Prostate gland (tissue), 2 donors: Measurements from ENCODE around the gene CLCNKB. TPM values are rescaled to one million over a fixed set of nuclear protein-coding genes. Genes with fewer than 3 reads are reported as not detected.

Source experiments
- DNase-seq: peaks from one replicate; pipeline ENCODE4 v3.0.0-alpha.2; 2019; ENCODE audit warnings: low spot score
- H3K27ac ChIP-seq, 2 donors: fragments of 200-600 bp; sonication (generic); 2 replicates each; pipeline ENCODE4 v1.5.1; 2017 to 2019
- H3K27me3 ChIP-seq: fragments of 200-600 bp; sonication (generic); replicated peaks from 2 replicates; pipeline ENCODE4 v1.5.1; 2019; ENCODE audit not compliant: insufficient read depth
- H3K36me3 ChIP-seq, 2 donors: fragments of 200-600 bp; sonication (generic); 1 replicate in 1 of 2; 2 replicates in 1 of 2; pipeline versions ENCODE4 v1.5.1 to v1.8.1; 2017 to 2019
- H3K4me1 ChIP-seq: fragments of 200-600 bp; sonication (generic); replicated peaks from 2 replicates; pipeline ENCODE4 v1.5.1; 2019
- H3K4me3 ChIP-seq, 2 donors: fragments of 200-600 bp; sonication (generic); 2 replicates each; pipeline ENCODE4 v1.5.1; 2017 to 2019
- H3K9me3 ChIP-seq: fragments of 200-600 bp; sonication (generic); 2 replicates; pipeline ENCODE4 v1.5.1; 2017
- CTCF ChIP-seq, 4 experiments: fragments of 200-600 bp in 2 of 4; fragments of 450-650 bp in 2 of 4; sonication (generic) in 2 of 4; IDR thresholded peaks; 1 replicate in 3 of 4; 2 replicates in 1 of 4; pipeline ENCODE4 v1.5.1; 2016 to 2019; ENCODE audit warnings: antibody characterized with exemption in 4 of 4, mild to moderate bottlenecking in 2 of 4, moderate library complexity in 2 of 4
- POLR2A ChIP-seq: fragments of 450-650 bp; IDR thresholded peaks from one replicate; pipeline ENCODE4 v1.6.1; 2016; ENCODE audit warnings: antibody characterized with exemption, mild to moderate bottlenecking
- POLR2AphosphoS5 ChIP-seq: sonication (generic); formaldehyde crosslinking; IDR thresholded peaks from one replicate; pipeline ENCODE4 v1.6.1; 2017; ENCODE audit warnings: antibody characterized with exemption
- WGBS: methylation state at CpG from one replicate; pipeline ENCODE4 v1.1.5; 2018; 5-methylcytosine and 5-hydroxymethylcytosine counted together
- intact Hi-C: fragments of 100-400 bp; cut with DNase I; formaldehyde crosslinking; loops from one replicate; pipeline ENCODE4 v1.14.2; 2022
- total RNA-seq, 2 donors: library from RNA; depleted of rRNA; stranded (reverse); fragments of >200 nt; gene quantifications; one replicate each; pipeline ENCODE4 v1.1.0, GENCODE V29; 2016

Gene CLCNKB
- total RNA-seq, 2 donors from 2014 or later: 1.0 to 1.9 TPM

- Histone ChIP-seq H3K9me3 (no peaks in the 10 kb centered on the region), H3K27ac (no peak overlapping the region), H3K4me1 (no peaks in the 10 kb centered on the region), H3K36me3 (no peaks in the 10 kb centered on the region), H3K4me3 (no peak overlapping the region), H3K27me3 (no peaks in the 10 kb centered on the region)
- DNase-seq: no peak
- 75% methylated on average over 6 of the region's 6 CpGs for WGBS
- TF ChIP-seq POLR2AphosphoS5 (no peak), CTCF (IDR thresholded peaks at IDR 0.05) (no peak), POLR2A (no peak)
- intact Hi-C loops: no loop called here
These were observed 41.9 kb downstream of the CLCNKB start for GRCh38 chr1:16085522-16085921.

DNA sequence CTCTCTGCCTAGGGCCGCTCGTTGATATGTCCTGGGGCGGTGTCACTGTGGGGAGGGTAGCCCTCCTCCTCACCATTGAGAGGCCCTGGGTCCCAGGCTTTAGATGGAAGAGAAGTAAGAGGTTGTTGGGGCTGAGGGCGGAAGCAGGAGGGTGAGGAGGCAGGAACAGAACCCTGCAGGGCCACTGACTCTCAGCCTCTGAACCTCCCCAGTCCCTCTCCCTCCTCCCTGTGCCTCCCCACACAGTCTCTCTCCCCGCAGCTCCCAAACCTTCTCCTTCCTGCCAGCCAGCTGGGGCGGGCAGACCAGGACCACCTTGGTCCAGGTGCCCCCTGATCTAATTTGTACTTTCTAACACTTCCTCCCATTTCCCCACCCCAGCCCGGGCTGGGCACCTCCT lies 44.2 kb downstream of the CLCNKB start:
- no peak overlapping the region for H3K27ac ChIP-seq
- 69% methylated on average over 7 of the region's 7 CpGs for WGBS
- intact Hi-C loops: no loop called here
- no peaks in the 10 kb centered on the region for H3K27me3 ChIP-seq
- H3K36me3 ChIP-seq: no peaks in the 10 kb centered on the region
- H3K4me1 ChIP-seq: no peaks in the 10 kb centered on the region
- no peak for DNase-seq
- TF ChIP-seq CTCF (IDR thresholded peaks at IDR 0.05): no peak
- no peak for TF ChIP-seq POLR2A
- TF ChIP-seq POLR2AphosphoS5: no peak
- no peaks in the 10 kb centered on the region for H3K9me3 ChIP-seq
- no peak overlapping the region for H3K4me3 ChIP-seq

DNA sequence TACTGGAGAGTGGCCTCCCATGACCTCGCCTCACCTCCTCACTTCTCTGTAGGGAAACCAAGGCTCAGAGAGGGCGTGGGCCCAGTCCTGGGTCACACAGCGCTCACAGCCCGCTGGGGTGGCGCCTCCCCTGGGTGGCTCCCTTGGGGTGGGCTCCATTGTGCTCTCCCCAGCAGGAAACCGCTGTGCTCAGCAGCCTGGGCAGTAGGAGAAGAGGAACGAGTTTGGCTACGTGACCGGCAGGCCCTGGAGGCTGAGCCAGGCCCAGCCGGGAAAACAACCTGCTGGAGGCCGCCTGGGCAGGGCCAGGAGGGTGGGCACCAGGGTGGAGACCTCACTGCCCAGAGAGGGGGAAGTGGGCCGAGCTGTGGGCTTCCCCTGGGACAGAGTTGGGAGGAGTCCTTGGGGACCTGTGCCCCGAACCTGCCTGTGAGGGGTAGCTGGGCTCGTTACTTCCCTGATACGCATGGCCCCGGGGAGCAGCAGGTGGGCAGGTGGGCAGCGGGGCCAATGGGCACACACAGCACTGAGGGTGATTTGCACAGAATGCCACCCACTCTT lies 44.8 kb downstream of the CLCNKB start:
- 61% methylated on average over 17 of the region's 17 CpGs for WGBS
- H3K27ac ChIP-seq: no peak overlapping the region

GRCh38 chr1:16088996-16089395 lies 45.4 kb downstream of the CLCNKB start:
- no peak overlapping the region for H3K27ac ChIP-seq
- no peaks in the 10 kb centered on the region for H3K9me3 ChIP-seq
- H3K4me3 ChIP-seq: no peak overlapping the region
- 83% methylated on average over 9 of the region's 9 CpGs for WGBS
- no peaks in the 10 kb centered on the region for H3K36me3 ChIP-seq
- no peak for DNase-seq
- H3K27me3 ChIP-seq: no peaks in the 10 kb centered on the region
- H3K4me1 ChIP-seq: no peaks in the 10 kb centered on the region
- intact Hi-C loops: no loop called here
- no peak for TF ChIP-seq POLR2AphosphoS5
- no peak for TF ChIP-seq CTCF (IDR thresholded peaks at IDR 0.05)
- TF ChIP-seq POLR2A: no peak

More for the DNA sequence above, 44.8 kb downstream of the CLCNKB start:
- intact Hi-C loops: no loop called here
- H3K27me3 ChIP-seq: no peaks in the 10 kb centered on the region
- no peaks in the 10 kb centered on the region for H3K36me3 ChIP-seq
- TF ChIP-seq POLR2AphosphoS5: no peak
- no peak for TF ChIP-seq POLR2A
- TF ChIP-seq CTCF (IDR thresholded peaks at IDR 0.05): no peak
- no peak overlapping the region for H3K4me3 ChIP-seq
- no peak for DNase-seq
- H3K4me1 ChIP-seq: no peaks in the 10 kb centered on the region
- H3K9me3 ChIP-seq: no peaks in the 10 kb centered on the region

DNA sequence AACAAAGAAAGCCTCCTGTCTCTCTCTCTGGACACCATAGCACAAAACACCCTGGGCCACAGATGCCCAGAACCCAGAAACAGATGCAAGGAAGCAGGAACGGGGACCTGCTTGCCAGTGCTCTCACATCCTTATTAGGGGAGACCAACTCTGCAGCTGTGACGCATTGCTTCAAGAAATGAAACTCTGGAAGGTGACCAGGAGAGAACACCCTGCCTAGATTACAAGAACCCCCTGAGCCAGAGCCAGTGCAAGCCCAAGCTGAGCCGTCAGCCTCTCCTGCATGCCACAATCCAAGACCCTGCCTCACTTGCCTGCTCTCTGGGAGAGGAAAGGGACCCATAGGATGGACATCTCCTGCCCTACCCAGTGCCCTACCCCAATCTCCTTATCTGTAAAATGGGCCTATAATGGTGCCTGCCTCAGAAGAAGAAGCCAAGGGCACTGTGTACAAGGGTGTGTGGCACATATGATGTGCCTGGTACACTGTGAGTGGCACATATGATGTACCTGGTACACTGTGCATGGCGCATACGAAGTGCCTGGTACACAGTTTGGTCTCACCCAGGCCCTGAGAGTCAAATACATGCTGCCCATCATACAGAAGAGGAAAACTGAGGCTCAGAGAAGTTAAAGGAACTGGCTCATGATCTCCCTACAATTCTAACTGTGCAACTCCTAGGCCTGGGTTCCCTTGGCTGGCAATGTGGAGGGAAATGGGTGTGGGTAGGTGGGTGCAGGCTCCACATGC lies 46.7 kb downstream of the CLCNKB start:
- no peak for TF ChIP-seq POLR2A
- TF ChIP-seq POLR2AphosphoS5: no peak
- no peak for TF ChIP-seq CTCF (IDR thresholded peaks at IDR 0.05)
- Histone ChIP-seq H3K9me3 (no peaks in the 10 kb centered on the region), H3K4me3 (no peak overlapping the region), H3K27me3 (no peaks in the 10 kb centered on the region), H3K4me1 (no peaks in the 10 kb centered on the region), H3K27ac (no peak overlapping the region), H3K36me3 (no peaks in the 10 kb centered on the region)
- 67% methylated on average over 5 of the region's 5 CpGs for WGBS
- intact Hi-C loops: no loop called here
- DNase-seq: no peak
